ENCODE results near the gene S100A6.
"Not testable (repeated sequence)": the region's sequence is repeated elsewhere in the genome, so short reads cannot be mapped to it uniquely, and the experiment has no call there.

S100A6 gene

GRCh38 chr1:153531638-153532037 is 4.2 kb downstream of the S100A6 start:
- DNase-seq (ENCODE audit: low read depth), result no peak

DNA sequence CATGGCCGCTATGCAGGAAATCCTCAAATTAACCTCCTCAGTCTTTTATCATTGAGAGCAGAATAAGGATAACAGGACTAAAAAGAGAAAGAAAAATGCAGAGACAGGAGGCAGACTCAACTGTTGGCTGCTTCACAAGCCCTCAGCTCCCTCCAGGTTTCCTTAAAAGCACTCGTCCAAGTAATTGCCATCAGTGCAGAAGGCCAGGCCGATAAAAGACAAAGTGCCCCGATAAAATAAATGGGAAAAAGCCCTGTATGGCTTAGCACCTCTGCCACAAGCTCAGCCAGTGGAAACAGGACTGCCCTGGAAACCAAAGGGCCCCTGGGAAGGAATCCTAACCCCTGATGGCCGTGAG is 8.1 kb downstream of the S100A6 start:
- no peak for DNase-seq (ENCODE audit: low read depth)

DNA sequence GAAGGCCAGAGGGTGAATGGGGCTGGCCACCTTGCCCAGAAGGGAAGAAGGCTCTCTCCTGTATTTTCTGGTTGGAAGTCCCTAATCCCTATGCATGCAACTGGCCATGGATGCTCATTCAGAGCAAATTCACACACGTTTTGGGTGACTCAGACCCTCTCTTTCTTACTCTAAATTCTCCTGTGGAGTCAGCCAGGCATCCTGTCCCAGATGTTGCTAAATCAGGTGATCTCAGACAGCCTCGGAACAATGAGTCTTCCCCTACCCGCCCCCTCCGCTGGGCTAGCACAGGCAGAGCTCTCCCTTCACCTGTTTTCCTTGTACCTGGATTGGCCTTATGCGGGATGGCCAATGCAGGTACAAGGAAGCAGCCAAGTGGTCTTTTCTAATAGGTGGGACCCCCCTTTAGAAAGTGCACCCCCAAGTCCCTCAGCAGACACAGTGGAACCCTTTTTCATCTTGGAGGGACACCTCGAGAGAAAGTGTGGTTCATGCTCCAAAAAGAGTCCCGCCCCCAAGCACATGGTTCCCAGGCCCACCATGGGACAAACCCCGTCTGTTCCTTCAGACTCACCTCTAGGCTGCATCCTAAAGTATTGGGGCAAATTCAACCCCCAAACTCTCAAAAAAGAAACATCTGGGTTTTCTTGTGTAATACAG is 8.6 kb downstream of the S100A6 start:
- DNase-seq (ENCODE audit: low read depth), result no peak

- DNase-seq (ENCODE audit: low read depth), result no peak
Observed at GRCh38 chr1:153526132-153526543, 9.7 kb downstream of the S100A6 start.

GRCh38 chr1:153525088-153525728 is 10.6 kb downstream of the S100A6 start:
- no peak for DNase-seq (ENCODE audit: low read depth)

GRCh38 chr1:153522353-153523048 is 13.3 kb downstream of the S100A6 start:
- not testable (repeated sequence) for DNase-seq (ENCODE audit: low read depth)

DNA sequence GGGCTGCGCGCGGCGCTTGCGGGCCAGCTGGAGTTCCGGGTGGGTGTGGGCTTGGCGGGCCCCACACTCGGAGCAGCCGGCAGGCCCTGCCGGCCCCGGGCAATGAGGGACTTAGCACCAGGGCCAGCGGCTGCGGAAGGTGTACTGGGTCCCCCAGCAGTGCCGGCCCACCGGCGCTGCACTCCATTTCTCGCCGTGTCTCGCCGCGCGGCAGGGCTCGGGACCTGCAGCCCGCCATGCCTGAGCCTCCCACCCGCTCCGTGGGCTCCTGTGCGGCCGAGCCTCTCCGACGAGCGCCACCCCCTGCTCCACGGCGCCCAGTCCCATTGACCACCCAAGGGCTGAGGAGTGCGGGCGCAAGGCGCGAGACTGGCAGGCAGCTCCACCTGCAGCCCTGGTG is 14.0 kb downstream of the S100A6 start:
- DNase-seq (ENCODE audit: low read depth), result not testable (repeated sequence)

- no peak for DNase-seq (ENCODE audit: low read depth)
Observed at GRCh38 chr1:153520818-153521476, 14.8 kb downstream of the S100A6 start.

GRCh38 chr1:153520137-153520691 is 15.6 kb downstream of the S100A6 start:
- DNase-seq (ENCODE audit: low read depth), result not testable (repeated sequence)

- DNase-seq (ENCODE audit: low read depth), result no peak
Observed at GRCh38 chr1:153519242-153519641, 16.5 kb downstream of the S100A6 start.

DNA sequence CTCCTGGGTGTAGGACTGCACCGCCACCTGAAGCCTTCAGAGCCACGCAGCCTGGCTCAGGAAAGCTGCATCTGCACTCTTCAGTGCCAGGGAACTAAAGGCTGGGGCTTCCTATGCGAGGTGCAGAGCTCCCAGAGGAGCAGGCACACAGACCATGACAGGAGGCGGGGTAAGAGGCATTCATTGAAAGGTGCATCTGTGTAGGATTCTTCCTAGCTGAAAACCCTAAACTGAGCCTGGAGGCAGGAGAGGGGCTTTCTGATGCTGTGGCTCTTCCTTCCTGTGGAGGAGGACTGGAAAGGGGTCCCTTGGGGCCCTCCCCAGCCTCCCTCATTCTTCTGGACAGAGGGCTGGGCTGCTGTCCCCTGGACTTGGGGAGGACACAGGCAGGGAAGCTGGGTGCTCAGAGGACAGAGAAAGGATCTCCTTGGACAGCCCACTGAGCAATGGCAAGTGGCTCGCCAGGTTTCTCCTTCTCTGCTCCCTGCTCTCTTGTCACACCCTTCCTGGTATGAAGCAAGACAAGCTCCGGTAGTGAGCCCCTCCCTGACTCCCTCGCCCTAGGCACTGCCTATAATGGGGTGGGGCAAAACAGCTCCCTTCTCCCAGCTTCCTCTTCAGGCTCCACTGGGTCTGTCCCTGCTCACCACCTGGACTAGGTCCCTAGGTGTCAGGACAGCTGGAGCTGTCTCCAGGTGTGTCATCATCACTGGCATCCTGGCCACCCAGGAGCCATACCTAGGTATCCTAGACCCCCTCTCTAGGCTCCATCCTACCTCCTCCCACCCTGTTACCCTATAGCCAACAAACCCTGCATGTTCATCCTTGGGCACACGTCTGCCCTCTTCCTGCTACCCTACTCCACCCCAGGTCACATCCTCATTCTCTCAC is 20.0 kb downstream of the S100A6 start:
- no peak for DNase-seq (ENCODE audit: low read depth)

DNA sequence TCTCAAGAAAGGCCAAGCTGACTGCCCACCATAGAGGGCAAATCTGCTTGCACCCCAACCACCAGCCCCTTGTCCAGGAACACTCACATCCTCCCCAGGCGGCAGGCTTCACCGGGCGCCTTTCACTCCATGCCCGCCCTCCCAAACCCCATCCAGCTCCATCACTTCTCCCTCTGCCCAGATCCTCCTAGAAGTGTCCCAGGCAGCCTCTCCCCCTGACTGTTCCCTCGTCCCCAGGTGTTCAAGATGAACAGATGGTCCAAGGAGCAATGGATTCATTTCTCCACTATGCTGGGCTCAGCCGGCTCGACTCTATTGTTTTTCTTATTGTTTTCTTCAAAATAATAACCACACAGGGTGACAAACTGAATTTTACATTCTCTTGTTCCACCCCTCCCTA is 22.1 kb downstream of the S100A6 start:
- no peak for DNase-seq (ENCODE audit: low read depth)

DNA sequence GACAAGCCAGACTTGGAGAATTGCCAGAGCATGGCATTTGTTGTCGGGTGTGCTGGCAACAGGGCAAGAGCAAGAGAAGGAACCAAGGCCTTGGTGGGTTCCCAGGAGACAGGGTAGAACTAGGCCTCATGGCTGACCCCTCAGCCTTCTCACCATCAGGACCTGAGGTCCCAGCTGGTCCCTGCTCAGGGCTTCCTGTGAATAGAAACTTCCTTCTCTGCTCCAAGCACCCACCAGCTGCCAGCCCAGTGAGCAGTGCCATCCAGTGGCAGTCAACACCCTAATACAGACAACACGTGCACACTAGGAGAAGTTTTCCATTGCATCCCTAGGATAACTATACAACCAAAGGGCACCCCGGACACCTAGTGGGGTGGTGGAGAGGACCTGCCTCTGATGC is 22.8 kb downstream of the S100A6 start:
- no peak for DNase-seq (ENCODE audit: low read depth)

DNA sequence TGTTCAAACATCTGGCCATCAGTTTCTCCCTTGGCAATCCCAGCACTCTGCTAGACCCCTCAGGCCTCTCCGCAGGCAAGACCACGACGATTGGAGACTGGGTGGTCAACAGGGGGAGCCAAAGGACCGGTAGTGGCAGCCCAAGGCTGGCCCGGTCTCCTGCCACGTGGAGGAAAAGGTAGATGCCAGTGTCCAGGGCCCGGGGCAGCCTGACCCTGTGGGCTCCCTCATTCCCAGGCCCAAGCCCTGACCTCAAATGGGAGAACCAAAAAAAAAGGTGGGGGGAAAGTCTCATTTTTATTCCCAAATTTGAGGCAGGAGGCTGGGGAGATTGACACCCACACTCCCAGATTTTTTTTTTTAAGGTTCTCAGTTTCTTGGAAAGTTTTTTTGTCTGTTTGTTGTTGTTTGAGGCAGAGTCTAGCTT is 24.8 kb downstream of the S100A6 start:
- DNase-seq (ENCODE audit: low read depth), result peak; percentile 74

DNA sequence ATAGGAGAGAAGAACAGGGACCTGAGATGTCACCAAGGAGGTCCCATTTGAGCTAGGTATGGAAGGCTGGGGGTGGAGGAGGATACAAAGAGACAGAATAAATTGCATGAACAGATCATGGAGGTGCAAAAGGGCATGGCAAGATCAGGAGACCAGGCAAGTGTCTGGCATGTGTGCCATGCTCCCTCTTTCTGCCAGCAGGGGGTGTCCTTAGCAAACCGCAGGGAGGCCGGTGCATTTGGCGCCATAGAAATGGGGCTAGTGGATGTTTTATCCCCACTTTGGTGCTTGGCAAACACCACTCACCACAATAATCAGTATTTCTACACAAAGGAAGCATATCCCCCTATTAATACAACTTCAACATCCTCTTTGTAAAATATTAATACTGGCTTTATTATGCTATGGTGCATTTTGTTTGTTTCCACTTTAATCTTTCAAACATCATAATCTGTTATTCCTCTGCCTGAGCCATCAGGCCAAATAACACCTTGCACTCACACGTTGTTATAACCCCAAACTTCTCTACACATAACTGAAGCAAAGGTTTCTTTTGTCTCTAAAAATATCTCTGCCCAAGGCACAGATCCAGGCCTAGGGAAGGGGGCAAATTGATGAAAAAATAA is 25.9 kb downstream of the S100A6 start:
- DNase-seq (ENCODE audit: low read depth), result peak; percentile 52

DNA sequence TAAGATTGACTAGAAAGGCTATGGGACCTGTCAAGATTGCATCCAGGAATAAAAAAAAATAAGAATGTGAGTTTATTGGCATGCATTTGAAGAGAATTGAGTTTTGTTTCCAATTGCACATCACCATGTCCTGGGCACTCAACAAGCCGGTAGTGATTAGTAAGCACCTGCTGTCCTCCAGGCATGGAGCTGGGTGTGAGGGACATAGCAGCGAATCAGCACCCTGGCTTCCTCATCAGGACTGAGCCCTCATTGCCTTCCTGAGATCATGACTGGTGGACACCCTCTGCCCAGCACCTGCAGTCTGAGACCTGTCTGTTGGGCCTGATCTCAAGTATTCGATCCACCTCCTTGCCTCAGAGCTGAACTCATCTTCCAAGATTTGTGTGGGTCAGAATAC is 26.8 kb downstream of the S100A6 start:
- no peak for DNase-seq (ENCODE audit: low read depth)

- no peak for DNase-seq (ENCODE audit: low read depth)
Observed at GRCh38 chr1:153507926-153508583, 27.7 kb downstream of the S100A6 start.

DNA sequence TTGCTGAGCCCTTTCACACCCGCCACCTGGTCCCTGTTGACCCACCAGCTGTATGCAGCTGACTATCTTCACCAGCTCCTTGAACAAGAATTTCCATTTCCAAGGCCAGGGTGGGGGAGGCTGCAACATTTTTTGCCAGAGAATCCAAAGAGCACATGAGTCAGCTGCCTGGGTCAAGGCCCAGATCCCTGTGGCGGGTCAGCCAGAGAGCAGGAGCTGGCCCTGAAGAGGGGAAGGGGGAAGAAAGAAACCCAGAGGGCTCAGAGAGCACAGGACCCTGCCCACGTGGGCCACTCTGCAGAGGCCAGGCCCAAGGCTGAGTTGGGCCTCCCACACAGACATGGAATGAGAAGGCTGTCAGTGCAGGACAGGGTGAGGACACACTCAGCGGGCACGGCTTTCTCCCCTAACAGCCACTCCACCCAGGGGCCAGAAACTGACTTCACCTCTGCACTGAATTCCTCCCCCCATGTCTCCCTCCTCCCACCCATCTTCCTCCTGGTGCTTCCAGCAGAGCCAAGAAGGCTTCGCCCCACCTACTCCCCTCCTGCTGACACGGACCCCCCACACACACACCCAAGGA is 28.9 kb downstream of the S100A6 start:
- DNase-seq (ENCODE audit: low read depth), result no peak

- DNase-seq (ENCODE audit: low read depth), result no peak
Observed at GRCh38 chr1:153506386-153506785, 29.4 kb downstream of the S100A6 start.

DNA sequence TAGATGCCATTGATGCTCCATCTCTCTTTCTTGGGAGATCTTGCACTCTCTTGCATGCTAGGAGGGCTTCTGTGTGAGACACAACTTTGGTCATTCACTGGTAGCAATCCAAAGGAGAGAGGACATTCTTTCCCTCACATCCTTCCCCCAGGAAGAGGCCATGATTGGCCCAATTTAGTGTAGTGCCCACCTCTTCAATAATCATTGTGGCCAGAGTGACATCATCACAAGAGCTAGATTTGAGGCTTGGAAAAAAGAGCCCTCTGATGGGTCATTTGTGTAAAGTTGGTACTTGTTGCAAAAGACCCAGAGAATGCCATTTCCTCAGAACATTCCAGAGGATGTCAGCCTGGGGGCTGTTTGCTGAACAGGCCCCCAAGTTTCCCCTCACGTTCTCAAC is 30.2 kb downstream of the S100A6 start:
- DNase-seq (ENCODE audit: low read depth), result no peak

Data from activated T-cell treated with anti-CD3 and anti-CD28 coated beads for 1 hour (primary cell).